Osteoblast (primary cell): ENCODE measurements around the gene ME2. TPM values are rescaled to one million over a fixed set of nuclear protein-coding genes. Genes with fewer than 3 reads are reported as not detected.
"Not testable (repeated sequence)": the region's sequence is repeated elsewhere in the genome, so short reads cannot be mapped to it uniquely, and the experiment has no call there.

Experiments used
- DNase-seq: peaks from one replicate; pipeline ENCODE4 v3.0.0; 2011; ENCODE audit warnings: low spot score, mixed read lengths; ENCODE audit not compliant: insufficient read length; ENCODE audit errors: missing footprints
- H2AFZ ChIP-seq: 2 replicates; pipeline ENCODE4 v1.6.0; 2011; ENCODE audit warnings: mild to moderate bottlenecking, low read length
- H3K27ac ChIP-seq: 2 replicates; pipeline ENCODE4 v1.5.1; 2011; ENCODE audit warnings: mild to moderate bottlenecking, low read depth, low read length, moderate library complexity
- H3K27me3 ChIP-seq: 2 replicates; pipeline ENCODE4 v1.6.0; 2012; ENCODE audit warnings: mild to moderate bottlenecking, control low read depth, inconsistent platforms, low read length, moderate library complexity; ENCODE audit not compliant: insufficient read depth
- H3K36me3 ChIP-seq: 2 replicates; pipeline ENCODE4 v1.5.1; 2011; ENCODE audit warnings: mild to moderate bottlenecking, low read length, control low read depth, moderate library complexity; ENCODE audit not compliant: insufficient read depth
- H3K4me1 ChIP-seq: 2 replicates; pipeline ENCODE4 v1.5.1; 2011; ENCODE audit warnings: mild to moderate bottlenecking, low read length, control low read depth, moderate library complexity; ENCODE audit not compliant: insufficient read depth
- H3K4me2 ChIP-seq: 2 replicates; pipeline ENCODE4 v1.6.0; 2011; ENCODE audit warnings: mild to moderate bottlenecking, low read length; ENCODE audit not compliant: insufficient read depth
- H3K4me3 ChIP-seq: fragments of 200-600 bp; sonication (generic); 3 replicates; pipeline ENCODE4 v1.5.1; 2012; ENCODE audit warnings: mild to moderate bottlenecking, low read length, inconsistent platforms; ENCODE audit not compliant: insufficient read depth
- H3K79me2 ChIP-seq: 2 replicates; pipeline ENCODE4 v1.6.0; 2012; ENCODE audit warnings: mild to moderate bottlenecking, low read length, control low read depth, inconsistent platforms; ENCODE audit not compliant: insufficient read depth
- H3K9me3 ChIP-seq: 2 replicates; pipeline ENCODE4 v1.5.1; 2011; ENCODE audit warnings: low read depth, low read length, control low read depth
- H4K20me1 ChIP-seq: 2 replicates; pipeline ENCODE4 v1.6.0; 2012; ENCODE audit warnings: mild to moderate bottlenecking, low read length, control low read depth; ENCODE audit not compliant: insufficient read depth
- total RNA-seq: library from RNA; depleted of rRNA; stranded (reverse); fragments of >200 nt; gene quantifications from 2 replicates; pipeline ENCODE4 v1.2.3, GENCODE V29; 2012
- TF ChIP-seq, protein P1 (sequence below): IDR thresholded peaks from 2 replicates; pipeline ENCODE4 v1.5.1; 2011; ENCODE audit warnings: mild to moderate bottlenecking, low read depth, low read length, moderate library complexity; ENCODE audit errors: extremely low read depth

Gene ME2
- total RNA-seq, 1 donor, result 38.0 TPM

GRCh38 chr18:50937183-50937582 is 58.3 kb downstream of the ME2 start:
- no peak for DNase-seq
- no peaks in the 10 kb centered on the region for H3K9me3 ChIP-seq
- no peak overlapping the region for H3K27ac ChIP-seq
- H3K4me2 ChIP-seq, result no peak overlapping the region
- no peaks in the 10 kb centered on the region for H3K79me2 ChIP-seq
- no peak overlapping the region for H3K4me3 ChIP-seq
- no peaks in the 10 kb centered on the region for H3K36me3 ChIP-seq
- no peak overlapping the region for H2AFZ ChIP-seq
- TF ChIP-seq, protein P1, sequence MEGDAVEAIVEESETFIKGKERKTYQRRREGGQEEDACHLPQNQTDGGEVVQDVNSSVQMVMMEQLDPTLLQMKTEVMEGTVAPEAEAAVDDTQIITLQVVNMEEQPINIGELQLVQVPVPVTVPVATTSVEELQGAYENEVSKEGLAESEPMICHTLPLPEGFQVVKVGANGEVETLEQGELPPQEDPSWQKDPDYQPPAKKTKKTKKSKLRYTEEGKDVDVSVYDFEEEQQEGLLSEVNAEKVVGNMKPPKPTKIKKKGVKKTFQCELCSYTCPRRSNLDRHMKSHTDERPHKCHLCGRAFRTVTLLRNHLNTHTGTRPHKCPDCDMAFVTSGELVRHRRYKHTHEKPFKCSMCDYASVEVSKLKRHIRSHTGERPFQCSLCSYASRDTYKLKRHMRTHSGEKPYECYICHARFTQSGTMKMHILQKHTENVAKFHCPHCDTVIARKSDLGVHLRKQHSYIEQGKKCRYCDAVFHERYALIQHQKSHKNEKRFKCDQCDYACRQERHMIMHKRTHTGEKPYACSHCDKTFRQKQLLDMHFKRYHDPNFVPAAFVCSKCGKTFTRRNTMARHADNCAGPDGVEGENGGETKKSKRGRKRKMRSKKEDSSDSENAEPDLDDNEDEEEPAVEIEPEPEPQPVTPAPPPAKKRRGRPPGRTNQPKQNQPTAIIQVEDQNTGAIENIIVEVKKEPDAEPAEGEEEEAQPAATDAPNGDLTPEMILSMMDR, result no peak
- no peaks in the 10 kb centered on the region for H3K4me1 ChIP-seq
- H4K20me1 ChIP-seq, result no peaks in the 10 kb centered on the region
- H3K27me3 ChIP-seq, result no peaks in the 10 kb centered on the region

DNA sequence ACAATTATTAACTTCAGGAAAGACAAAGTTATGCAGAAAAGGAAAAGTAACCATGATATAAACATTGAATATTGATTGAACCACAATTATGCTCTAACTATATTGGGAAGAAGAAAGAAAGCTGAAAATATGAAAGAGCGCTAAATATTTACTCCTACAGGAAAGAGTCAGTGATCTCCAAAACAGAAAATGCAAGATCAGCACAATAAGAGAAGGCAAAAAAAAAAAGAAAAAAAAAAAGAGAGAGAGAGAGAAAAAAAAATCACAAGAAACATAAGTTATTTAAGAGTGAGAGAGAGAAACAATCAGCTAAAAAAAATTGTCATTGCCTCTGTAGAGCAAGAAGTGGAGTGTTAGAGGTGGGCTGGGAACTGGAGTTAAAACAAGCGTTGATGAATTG is 60.0 kb downstream of the ME2 start:
- H3K27me3 ChIP-seq, result no peaks in the 10 kb centered on the region
- no peaks in the 10 kb centered on the region for H3K36me3 ChIP-seq
- no peak overlapping the region for H3K27ac ChIP-seq
- TF ChIP-seq, protein P1, result no peak
- no peak overlapping the region for H3K4me2 ChIP-seq
- H3K9me3 ChIP-seq, result no peaks in the 10 kb centered on the region
- no peak overlapping the region for H2AFZ ChIP-seq
- no peaks in the 10 kb centered on the region for H3K79me2 ChIP-seq
- H4K20me1 ChIP-seq, result no peaks in the 10 kb centered on the region
- no peak overlapping the region for H3K4me3 ChIP-seq
- DNase-seq, result no peak
- no peaks in the 10 kb centered on the region for H3K4me1 ChIP-seq

GRCh38 chr18:50944245-50944932 is 65.5 kb downstream of the ME2 start:
- no peak overlapping the region for H3K27ac ChIP-seq

GRCh38 chr18:50945918-50946317 is 67.0 kb downstream of the ME2 start:
- not testable (repeated sequence) for DNase-seq, H2AFZ ChIP-seq, H3K4me3 ChIP-seq, H3K4me2 ChIP-seq, H3K4me1 ChIP-seq, H3K9me3 ChIP-seq, H3K36me3 ChIP-seq, H3K27me3 ChIP-seq, H4K20me1 ChIP-seq, H3K27ac ChIP-seq, H3K79me2 ChIP-seq

More at GRCh38 chr18:50944245-50944932, 65.5 kb downstream of the ME2 start:
- Histone ChIP-seq H3K4me1 (peaks cover 3% of the 10 kb centered on the region), H3K27me3 (no peaks in the 10 kb centered on the region), H3K79me2 (no peaks in the 10 kb centered on the region), H3K9me3 (no peaks in the 10 kb centered on the region), H3K36me3 (no peaks in the 10 kb centered on the region), H3K4me2 (no peak overlapping the region), H2AFZ (no peak overlapping the region), H3K4me3 (no peak overlapping the region), H4K20me1 (no peaks in the 10 kb centered on the region)
- TF ChIP-seq, protein P1, result no peak
- peak; percentile 86 for DNase-seq
